ENCODE data around the gene ZNF853.

ZNF853 gene

DNA sequence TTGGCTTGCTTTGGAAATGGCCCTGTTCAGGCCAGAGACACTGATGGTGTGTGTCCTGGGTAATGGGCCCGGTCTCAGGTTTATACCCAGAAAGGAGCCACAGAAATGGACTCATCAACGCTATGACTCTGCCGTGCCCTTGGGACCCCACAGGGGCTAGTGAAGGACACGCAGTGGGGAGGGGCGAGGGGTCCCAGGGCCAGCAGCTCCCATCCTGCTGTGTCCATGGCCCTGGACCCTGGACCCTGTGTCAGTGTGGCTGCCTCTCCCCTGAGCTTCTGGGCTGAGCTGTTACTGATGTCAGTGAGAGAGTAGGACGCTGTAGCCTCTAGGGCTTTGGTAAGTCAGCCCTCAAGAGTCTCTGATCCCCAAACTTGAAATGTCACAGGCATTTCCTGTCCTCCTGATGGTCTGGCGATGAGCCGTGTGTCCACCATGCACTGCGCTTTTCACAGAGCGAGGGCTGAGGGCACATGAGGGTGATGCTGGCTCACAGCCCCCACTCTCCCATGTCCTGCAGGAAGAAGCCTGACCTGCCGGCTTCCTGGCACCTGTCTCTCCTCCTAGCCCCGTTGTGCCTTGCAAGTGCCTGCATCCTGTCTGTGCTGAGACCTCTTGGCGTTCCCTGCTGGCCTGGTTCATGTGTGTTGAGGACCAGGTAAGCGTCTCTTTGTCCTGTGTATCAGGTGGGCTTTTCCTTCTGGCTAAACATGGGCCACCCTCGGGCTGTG, 26.1 kb downstream of the ZNF853 start:
- Histone ChIP-seq H3K9ac (ENCODE audit: low read depth, low read length) (no peak overlapping the region), H3K4me2 (ENCODE audit: low read length) (no peak overlapping the region), H3K27me3 (ENCODE audit: control insufficient read depth, insufficient read depth, low read length) (no peaks in the 10 kb centered on the region), H3K4me1 (ENCODE audit: control insufficient read depth, insufficient read depth, low read length) (peaks cover 12% of the 10 kb centered on the region), H3K36me3 (ENCODE audit: insufficient read depth, low read length) (peaks cover 56% of the 10 kb centered on the region), H3K9me3 (replicated peaks; ENCODE audit: low read length) (no peaks in the 10 kb centered on the region), H3K4me3 (ENCODE audit: low read length) (no peak overlapping the region)

- Histone ChIP-seq H3K36me3 (ENCODE audit: insufficient read depth, low read length) (peaks cover 58% of the 10 kb centered on the region), H3K4me1 (ENCODE audit: control insufficient read depth, insufficient read depth, low read length) (peaks cover 10% of the 10 kb centered on the region)
These were observed 26.9 kb downstream of the ZNF853 start for GRCh38 chr7:6642239-6642839.

GRCh38 chr7:6642861-6643640, 27.6 kb downstream of the ZNF853 start:
- no peak overlapping the region for H3K9ac ChIP-seq (ENCODE audit: low read depth, low read length)
- peaks cover 10% of the 10 kb centered on the region for H3K4me1 ChIP-seq (ENCODE audit: control insufficient read depth, insufficient read depth, low read length)
- H3K4me3 ChIP-seq (ENCODE audit: low read length): no peak overlapping the region
- H3K9me3 ChIP-seq (replicated peaks; ENCODE audit: low read length): no peaks in the 10 kb centered on the region
- H3K4me2 ChIP-seq (ENCODE audit: low read length): no peak overlapping the region
- H3K36me3 ChIP-seq (ENCODE audit: insufficient read depth, low read length): peaks cover 58% of the 10 kb centered on the region
- H3K27me3 ChIP-seq (ENCODE audit: control insufficient read depth, insufficient read depth, low read length): no peaks in the 10 kb centered on the region

More at GRCh38 chr7:6642239-6642839, 26.9 kb downstream of the ZNF853 start:
- no peak overlapping the region for H3K4me3 ChIP-seq (ENCODE audit: low read length)
- no peak overlapping the region for H3K4me2 ChIP-seq (ENCODE audit: low read length)
- no peak overlapping the region for H3K9ac ChIP-seq (ENCODE audit: low read depth, low read length)
- H3K27me3 ChIP-seq (ENCODE audit: control insufficient read depth, insufficient read depth, low read length): no peaks in the 10 kb centered on the region
- no peaks in the 10 kb centered on the region for H3K9me3 ChIP-seq (replicated peaks; ENCODE audit: low read length)

DNA sequence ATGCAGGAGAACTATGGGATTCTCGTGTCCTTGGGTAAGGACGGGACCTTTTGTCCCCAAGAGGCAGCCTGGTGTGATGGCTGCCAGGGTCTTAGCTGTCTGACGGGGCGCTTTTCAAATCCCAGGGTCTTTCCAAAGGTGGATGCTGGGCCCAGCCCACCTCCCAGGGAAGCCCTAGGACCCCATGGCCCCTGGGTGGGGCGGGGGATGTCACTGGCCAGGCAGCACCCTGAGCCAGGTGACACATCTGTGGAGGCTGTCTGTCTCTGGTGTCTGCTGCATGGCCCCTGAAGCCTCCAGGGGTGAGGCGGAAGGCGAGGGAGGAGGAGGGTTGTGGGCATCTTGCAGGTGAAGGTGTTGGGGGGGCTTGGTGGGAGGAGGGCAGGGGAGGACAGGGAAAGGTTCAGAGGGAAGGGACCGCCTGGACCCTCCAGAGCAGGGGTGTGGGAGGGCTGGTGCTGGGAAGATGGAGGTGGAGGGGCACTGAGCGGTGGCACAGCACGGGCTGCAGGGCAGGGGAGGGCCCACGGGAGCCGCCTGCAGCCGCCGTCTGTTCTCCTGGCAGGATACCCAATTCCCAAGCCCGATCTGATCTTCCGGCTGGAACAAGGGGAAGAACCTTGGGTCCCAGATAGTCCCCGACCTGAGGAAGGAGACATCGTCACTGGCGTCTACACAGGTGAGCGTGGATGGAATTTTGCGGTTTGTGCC, 28.7 kb downstream of the ZNF853 start:
- Histone ChIP-seq H3K27me3 (ENCODE audit: control insufficient read depth, insufficient read depth, low read length) (no peaks in the 10 kb centered on the region), H3K4me1 (ENCODE audit: control insufficient read depth, insufficient read depth, low read length) (no peaks in the 10 kb centered on the region), H3K4me3 (ENCODE audit: low read length) (no peak overlapping the region), H3K4me2 (ENCODE audit: low read length) (no peak overlapping the region), H3K9ac (ENCODE audit: low read depth, low read length) (no peak overlapping the region), H3K36me3 (ENCODE audit: insufficient read depth, low read length) (peaks cover 61% of the 10 kb centered on the region), H3K9me3 (replicated peaks; ENCODE audit: low read length) (no peaks in the 10 kb centered on the region)

DNA sequence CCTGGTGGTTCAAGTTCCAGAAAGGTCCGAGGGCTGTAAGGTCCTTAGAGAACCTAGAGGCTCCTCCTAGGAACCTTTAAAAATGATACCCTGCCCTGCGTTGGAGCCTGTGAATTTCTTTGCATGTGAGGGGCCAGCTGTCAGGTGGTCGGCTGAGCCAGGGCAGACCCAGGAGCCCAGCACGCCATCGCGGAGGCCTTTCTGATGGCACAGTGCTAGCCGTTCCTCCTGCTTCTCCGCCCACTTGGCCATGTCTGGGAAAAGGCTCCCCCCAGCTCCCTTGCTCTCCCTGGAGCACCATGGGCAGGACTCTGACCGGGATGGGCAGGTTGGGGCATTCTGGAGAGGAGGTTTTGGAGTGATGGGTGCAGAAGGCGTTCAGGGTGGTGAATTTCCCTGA, 29.3 kb downstream of the ZNF853 start:
- H3K36me3 ChIP-seq (ENCODE audit: insufficient read depth, low read length): peaks cover 62% of the 10 kb centered on the region
- H3K4me1 ChIP-seq (ENCODE audit: control insufficient read depth, insufficient read depth, low read length): no peaks in the 10 kb centered on the region
- no peak overlapping the region for H3K4me2 ChIP-seq (ENCODE audit: low read length)
- H3K9me3 ChIP-seq (replicated peaks; ENCODE audit: low read length): no peaks in the 10 kb centered on the region
- H3K27me3 ChIP-seq (ENCODE audit: control insufficient read depth, insufficient read depth, low read length): no peaks in the 10 kb centered on the region
- no peak overlapping the region for H3K4me3 ChIP-seq (ENCODE audit: low read length)
- no peak overlapping the region for H3K9ac ChIP-seq (ENCODE audit: low read depth, low read length)

DNA sequence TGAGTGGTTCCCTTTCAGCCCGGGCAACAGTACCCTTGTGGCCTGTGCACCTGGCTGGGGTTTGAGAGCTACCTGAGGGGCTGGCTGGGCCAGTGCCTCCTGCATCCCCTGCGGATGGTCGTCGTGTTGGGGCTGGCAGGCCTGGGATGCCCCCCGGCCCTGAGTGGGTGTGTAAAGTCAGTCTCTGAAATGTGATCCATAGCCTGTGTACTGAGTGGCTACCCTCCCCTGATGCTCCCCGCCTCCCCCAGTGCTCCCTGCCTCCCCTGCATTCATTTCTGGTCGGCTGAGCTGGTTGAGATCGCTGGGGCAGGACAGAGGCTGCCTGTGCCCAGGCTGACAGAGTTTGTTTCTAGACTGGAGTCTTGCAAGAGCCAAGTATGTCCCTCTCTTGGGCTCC, 31.1 kb downstream of the ZNF853 start:
- H3K9me3 ChIP-seq (replicated peaks; ENCODE audit: low read length): peaks cover 5% of the 10 kb centered on the region
- H3K9ac ChIP-seq (ENCODE audit: low read depth, low read length): no peak overlapping the region
- H3K4me2 ChIP-seq (ENCODE audit: low read length): no peak overlapping the region
- H3K36me3 ChIP-seq (ENCODE audit: insufficient read depth, low read length): peaks cover 59% of the 10 kb centered on the region
- no peaks in the 10 kb centered on the region for H3K27me3 ChIP-seq (ENCODE audit: control insufficient read depth, insufficient read depth, low read length)
- no peak overlapping the region for H3K4me3 ChIP-seq (ENCODE audit: low read length)
- no peaks in the 10 kb centered on the region for H3K4me1 ChIP-seq (ENCODE audit: control insufficient read depth, insufficient read depth, low read length)

DNA sequence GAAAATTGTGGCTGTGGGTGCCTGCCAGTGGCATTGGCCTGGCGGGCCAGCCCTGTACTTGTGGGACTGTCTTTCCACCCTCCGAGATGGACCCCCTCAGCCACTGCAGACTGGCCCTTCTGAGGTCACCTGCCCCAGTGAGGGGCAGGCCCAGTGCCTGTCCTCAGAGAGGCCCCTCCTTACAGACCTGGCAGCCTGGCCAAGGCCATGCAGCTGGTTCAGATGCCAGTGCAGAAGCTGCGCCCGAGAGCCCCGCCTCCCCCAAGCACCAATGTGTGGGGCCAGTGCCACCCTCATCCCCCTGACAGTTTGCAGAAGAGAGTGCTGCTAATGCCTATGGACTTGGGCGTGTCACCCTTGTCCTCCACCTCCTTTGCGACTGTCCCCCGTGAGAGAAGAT, 31.7 kb downstream of the ZNF853 start:
- no peak overlapping the region for H3K4me2 ChIP-seq (ENCODE audit: low read length)
- no peaks in the 10 kb centered on the region for H3K4me1 ChIP-seq (ENCODE audit: control insufficient read depth, insufficient read depth, low read length)
- no peak overlapping the region for H3K4me3 ChIP-seq (ENCODE audit: low read length)
- peaks cover 64% of the 10 kb centered on the region for H3K36me3 ChIP-seq (ENCODE audit: insufficient read depth, low read length)
- H3K27me3 ChIP-seq (ENCODE audit: control insufficient read depth, insufficient read depth, low read length): no peaks in the 10 kb centered on the region
- H3K9ac ChIP-seq (ENCODE audit: low read depth, low read length): no peak overlapping the region
- H3K9me3 ChIP-seq (replicated peaks; ENCODE audit: low read length): peaks cover 10% of the 10 kb centered on the region

DNA sequence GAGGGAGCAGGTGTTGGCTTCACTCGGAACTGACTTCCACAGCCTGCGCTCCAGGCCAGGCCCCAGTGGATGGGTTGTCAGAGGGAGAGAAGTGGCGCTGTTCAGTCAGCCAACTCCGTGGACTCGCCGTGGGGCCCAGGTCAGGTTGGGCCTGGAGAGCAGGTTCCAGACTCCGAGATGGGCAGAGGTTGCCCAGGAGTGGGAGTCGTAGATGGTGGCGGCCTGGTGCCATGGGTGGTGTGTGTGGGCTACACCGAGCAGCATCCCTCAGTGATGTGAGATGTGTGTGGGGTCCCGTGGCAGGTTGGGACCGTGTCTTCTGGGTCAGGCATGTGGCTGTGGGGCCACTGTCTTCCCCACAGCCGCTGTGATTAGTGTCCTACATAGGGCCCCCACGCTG, 32.1 kb downstream of the ZNF853 start:
- H3K4me2 ChIP-seq (ENCODE audit: low read length): no peak overlapping the region
- no peaks in the 10 kb centered on the region for H3K27me3 ChIP-seq (ENCODE audit: control insufficient read depth, insufficient read depth, low read length)
- no peak overlapping the region for H3K9ac ChIP-seq (ENCODE audit: low read depth, low read length)
- no peak overlapping the region for H3K4me3 ChIP-seq (ENCODE audit: low read length)
- peaks cover 69% of the 10 kb centered on the region for H3K36me3 ChIP-seq (ENCODE audit: insufficient read depth, low read length)
- H3K4me1 ChIP-seq (ENCODE audit: control insufficient read depth, insufficient read depth, low read length): no peaks in the 10 kb centered on the region
- peaks cover 12% of the 10 kb centered on the region for H3K9me3 ChIP-seq (replicated peaks; ENCODE audit: low read length)

DNA sequence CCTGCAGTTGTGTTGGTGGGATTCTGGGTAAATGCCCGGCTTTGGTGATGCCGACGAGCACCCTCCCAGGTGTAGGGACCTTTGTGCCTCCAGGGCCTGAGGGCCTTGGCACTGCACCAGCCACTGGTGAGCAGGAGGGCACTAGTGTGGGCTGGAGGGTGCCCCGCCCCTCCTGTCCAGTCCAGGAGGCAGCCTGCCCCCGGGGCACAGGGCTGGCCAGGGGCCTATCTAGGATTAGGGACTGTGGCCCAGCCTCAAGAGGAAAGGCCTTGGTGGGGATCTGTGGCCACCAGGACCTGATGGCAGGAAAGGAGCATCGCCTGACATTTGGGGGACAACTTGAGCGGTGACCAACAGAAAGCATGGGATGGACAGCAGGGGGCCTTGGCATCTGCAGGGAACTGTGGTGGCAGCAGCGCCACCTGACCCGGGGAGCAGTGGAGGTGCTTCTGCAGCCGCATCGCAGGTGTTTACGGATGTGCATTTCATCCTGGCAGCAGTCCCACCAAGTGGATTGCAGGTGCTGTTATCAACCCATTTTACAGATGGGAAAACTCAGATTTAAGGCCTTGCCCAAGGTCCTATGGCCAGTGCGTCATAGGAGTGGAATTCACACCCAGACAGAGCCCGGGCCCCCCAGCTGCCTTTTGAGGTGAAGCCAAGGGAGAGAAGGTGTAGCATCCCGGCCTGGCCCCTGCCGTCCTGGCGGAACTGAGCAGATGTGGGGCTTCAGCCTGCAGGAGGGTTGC, 32.8 kb downstream of the ZNF853 start:
- no peak overlapping the region for H3K9ac ChIP-seq (ENCODE audit: low read depth, low read length)
- no peaks in the 10 kb centered on the region for H3K27me3 ChIP-seq (ENCODE audit: control insufficient read depth, insufficient read depth, low read length)
- H3K4me2 ChIP-seq (ENCODE audit: low read length): no peak overlapping the region
- H3K9me3 ChIP-seq (replicated peaks; ENCODE audit: low read length): peaks cover 12% of the 10 kb centered on the region
- H3K4me1 ChIP-seq (ENCODE audit: control insufficient read depth, insufficient read depth, low read length): no peaks in the 10 kb centered on the region
- H3K4me3 ChIP-seq (ENCODE audit: low read length): no peak overlapping the region
- H3K36me3 ChIP-seq (ENCODE audit: insufficient read depth, low read length): peaks cover 72% of the 10 kb centered on the region

- peaks cover 12% of the 10 kb centered on the region for H3K9me3 ChIP-seq (replicated peaks; ENCODE audit: low read length)
- no peak overlapping the region for H3K4me2 ChIP-seq (ENCODE audit: low read length)
- H3K36me3 ChIP-seq (ENCODE audit: insufficient read depth, low read length): peaks cover 70% of the 10 kb centered on the region
- no peaks in the 10 kb centered on the region for H3K4me1 ChIP-seq (ENCODE audit: control insufficient read depth, insufficient read depth, low read length)
- no peak overlapping the region for H3K4me3 ChIP-seq (ENCODE audit: low read length)
- H3K9ac ChIP-seq (ENCODE audit: low read depth, low read length): no peak overlapping the region
- no peaks in the 10 kb centered on the region for H3K27me3 ChIP-seq (ENCODE audit: control insufficient read depth, insufficient read depth, low read length)
These were observed 33.4 kb downstream of the ZNF853 start for GRCh38 chr7:6648815-6649104.
